GM10266 (cell line): ENCODE data around the gene CEP85L.

Experiments used
- DNase-seq: peaks from one replicate; pipeline ENCODE4 v3.0.0; 2012; ENCODE audit errors: extremely low spot score
- TF ChIP-seq, protein P1 (sequence below): IDR thresholded peaks from 2 replicates; pipeline ENCODE4 v1.5.1; 2012; ENCODE audit warnings: mild to moderate bottlenecking, low read depth; ENCODE audit not compliant: control insufficient read depth, insufficient read depth; ENCODE audit errors: missing control alignments

The CEP85L gene

GRCh38 chr6:118542184-118542952, 109.0 kb downstream of the CEP85L start:
- no peak for DNase-seq
- TF ChIP-seq, protein P1, sequence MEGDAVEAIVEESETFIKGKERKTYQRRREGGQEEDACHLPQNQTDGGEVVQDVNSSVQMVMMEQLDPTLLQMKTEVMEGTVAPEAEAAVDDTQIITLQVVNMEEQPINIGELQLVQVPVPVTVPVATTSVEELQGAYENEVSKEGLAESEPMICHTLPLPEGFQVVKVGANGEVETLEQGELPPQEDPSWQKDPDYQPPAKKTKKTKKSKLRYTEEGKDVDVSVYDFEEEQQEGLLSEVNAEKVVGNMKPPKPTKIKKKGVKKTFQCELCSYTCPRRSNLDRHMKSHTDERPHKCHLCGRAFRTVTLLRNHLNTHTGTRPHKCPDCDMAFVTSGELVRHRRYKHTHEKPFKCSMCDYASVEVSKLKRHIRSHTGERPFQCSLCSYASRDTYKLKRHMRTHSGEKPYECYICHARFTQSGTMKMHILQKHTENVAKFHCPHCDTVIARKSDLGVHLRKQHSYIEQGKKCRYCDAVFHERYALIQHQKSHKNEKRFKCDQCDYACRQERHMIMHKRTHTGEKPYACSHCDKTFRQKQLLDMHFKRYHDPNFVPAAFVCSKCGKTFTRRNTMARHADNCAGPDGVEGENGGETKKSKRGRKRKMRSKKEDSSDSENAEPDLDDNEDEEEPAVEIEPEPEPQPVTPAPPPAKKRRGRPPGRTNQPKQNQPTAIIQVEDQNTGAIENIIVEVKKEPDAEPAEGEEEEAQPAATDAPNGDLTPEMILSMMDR = no peak

- DNase-seq = no peak
- TF ChIP-seq, protein P1 = no peak
These were observed 113.8 kb downstream of the CEP85L start for GRCh38 chr6:118537574-118537973.

DNA sequence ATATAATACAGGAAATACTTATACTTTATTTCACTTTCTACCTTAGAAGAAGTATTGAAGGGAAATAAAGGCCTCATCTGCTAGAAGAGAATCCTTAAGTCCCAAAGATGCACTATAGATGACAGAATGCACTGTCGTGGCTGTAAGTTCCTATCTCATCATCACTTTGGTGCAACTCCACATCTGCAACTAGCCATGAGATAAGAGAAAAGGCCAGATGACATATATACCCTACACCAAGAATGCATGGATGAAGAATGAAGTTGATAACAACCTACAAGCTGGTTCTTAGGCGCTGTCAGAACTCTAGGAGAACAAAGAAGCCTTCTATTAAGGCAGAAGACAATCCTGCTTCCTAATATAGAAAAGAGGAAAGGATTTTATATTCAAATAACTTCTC, 114.9 kb downstream of the CEP85L start:
- DNase-seq = no peak
- TF ChIP-seq, protein P1 = no peak

DNA sequence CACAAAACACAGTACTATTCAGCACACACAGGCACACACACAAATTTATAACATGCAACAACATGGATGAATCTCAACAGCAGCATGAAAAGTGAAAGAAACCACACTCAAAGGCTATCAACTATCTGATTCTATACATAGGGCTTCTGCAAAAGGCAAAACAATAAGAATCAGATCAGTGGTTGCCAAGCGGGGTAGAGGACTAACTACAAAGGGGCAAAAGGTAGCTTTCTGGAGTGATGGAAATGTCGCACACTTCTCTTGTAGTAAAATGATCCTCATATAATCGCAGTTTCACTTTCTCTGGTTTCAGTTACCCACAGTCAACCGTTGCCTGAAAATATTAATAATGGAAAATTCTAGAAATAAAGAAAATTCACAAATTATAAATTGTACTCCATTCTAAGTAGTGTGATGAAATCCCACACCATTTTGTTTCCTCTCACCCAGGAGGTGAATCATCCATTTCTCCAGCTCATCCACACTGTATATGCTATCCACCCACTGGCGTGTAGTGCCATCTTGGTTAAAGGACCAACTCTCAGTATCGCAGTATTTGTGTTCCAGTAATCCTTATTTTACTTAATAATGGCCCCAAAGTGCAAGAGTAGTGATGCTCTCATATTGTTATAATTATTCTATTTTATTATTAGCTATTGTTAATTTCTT, 116.1 kb downstream of the CEP85L start:
- no peak for DNase-seq
- TF ChIP-seq, protein P1 = no peak

- DNase-seq = no peak
- TF ChIP-seq, protein P1 = no peak
These were observed 120.4 kb downstream of the CEP85L start for GRCh38 chr6:118530942-118531341.

GRCh38 chr6:118529756-118530155, 121.6 kb downstream of the CEP85L start:
- TF ChIP-seq, protein P1 = no peak
- no peak for DNase-seq

GRCh38 chr6:118528129-118528528, 123.3 kb downstream of the CEP85L start:
- TF ChIP-seq, protein P1 = no peak
- no peak for DNase-seq
